ENCODE results near the gene RHOJ. TPM values are rescaled to one million over a fixed set of nuclear protein-coding genes. Genes with fewer than 3 reads are reported as not detected.

Gene RHOJ
- total RNA-seq, 1 donor from 2014 or later: 29.2 TPM

DNA sequence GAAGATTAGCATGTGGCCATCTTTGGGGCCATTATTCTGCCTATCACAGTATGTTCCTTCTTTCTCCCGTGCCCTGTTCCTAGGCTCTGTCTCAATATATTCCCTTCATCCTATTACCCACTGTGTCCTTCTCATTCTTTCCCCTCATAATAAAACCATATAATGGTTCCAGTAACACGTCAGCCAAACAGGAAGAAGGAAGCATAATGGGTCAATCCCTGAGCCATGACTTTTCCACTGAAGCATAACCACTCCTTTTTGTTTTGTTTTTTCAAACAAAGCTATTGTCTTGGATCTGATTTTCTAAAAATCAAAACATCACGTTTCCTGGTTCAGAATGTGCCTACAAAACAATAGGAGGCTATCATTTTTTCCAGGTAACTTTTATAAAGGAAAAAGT lies 21.3 kb upstream of the RHOJ start:
- Histone ChIP-seq H3K27ac (no peak overlapping the region), H3K4me3 (no peak overlapping the region), H3K36me3 (no peaks in the 10 kb centered on the region), H3K4me1 (peaks cover 17% of the 10 kb centered on the region), H3K9me3 (no peaks in the 10 kb centered on the region), H3K27me3 (ENCODE audit: low read depth) (no peaks in the 10 kb centered on the region)
- intact Hi-C loops (cut with DNase I): loop anchor here (10.0 kb wide), 1 partner anchor 92 kb away; no protein-coding TSS in a partner anchor
- TF ChIP-seq, protein P1, sequence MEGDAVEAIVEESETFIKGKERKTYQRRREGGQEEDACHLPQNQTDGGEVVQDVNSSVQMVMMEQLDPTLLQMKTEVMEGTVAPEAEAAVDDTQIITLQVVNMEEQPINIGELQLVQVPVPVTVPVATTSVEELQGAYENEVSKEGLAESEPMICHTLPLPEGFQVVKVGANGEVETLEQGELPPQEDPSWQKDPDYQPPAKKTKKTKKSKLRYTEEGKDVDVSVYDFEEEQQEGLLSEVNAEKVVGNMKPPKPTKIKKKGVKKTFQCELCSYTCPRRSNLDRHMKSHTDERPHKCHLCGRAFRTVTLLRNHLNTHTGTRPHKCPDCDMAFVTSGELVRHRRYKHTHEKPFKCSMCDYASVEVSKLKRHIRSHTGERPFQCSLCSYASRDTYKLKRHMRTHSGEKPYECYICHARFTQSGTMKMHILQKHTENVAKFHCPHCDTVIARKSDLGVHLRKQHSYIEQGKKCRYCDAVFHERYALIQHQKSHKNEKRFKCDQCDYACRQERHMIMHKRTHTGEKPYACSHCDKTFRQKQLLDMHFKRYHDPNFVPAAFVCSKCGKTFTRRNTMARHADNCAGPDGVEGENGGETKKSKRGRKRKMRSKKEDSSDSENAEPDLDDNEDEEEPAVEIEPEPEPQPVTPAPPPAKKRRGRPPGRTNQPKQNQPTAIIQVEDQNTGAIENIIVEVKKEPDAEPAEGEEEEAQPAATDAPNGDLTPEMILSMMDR (IDR thresholded peaks at IDR 0.05): no peak
- ATAC-seq: no peak
- no peak for DNase-seq

DNA sequence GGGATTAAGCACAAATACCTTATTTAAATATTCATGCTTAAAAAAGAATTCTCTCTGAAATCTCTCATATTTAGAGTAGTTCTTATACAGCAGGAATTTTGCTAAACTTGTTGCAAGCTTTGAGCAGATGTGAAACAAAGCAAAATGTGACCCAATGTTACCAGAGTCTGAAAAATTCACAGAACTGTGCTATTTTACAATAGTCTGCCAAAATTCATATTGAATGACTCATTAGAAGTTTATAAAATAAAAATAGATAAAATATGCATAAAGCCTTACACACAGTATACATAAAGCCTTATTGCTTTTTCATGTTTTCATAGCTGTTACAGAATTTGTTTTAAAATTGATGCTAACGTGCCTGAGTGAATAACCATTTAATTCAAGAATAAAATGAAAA lies 17.8 kb upstream of the RHOJ start:
- H3K36me3 ChIP-seq: no peaks in the 10 kb centered on the region
- no peaks in the 10 kb centered on the region for H3K27me3 ChIP-seq (ENCODE audit: low read depth)
- no peak for ATAC-seq
- DNase-seq: no peak
- intact Hi-C loops (cut with DNase I): loop anchor here (10.0 kb wide), 1 partner anchor 88 kb away; no protein-coding TSS in a partner anchor
- no peaks in the 10 kb centered on the region for H3K4me1 ChIP-seq
- TF ChIP-seq, protein P1 (IDR thresholded peaks at IDR 0.05): no peak
- no peaks in the 10 kb centered on the region for H3K9me3 ChIP-seq
- no peak overlapping the region for H3K27ac ChIP-seq
- no peak overlapping the region for H3K4me3 ChIP-seq

DNA sequence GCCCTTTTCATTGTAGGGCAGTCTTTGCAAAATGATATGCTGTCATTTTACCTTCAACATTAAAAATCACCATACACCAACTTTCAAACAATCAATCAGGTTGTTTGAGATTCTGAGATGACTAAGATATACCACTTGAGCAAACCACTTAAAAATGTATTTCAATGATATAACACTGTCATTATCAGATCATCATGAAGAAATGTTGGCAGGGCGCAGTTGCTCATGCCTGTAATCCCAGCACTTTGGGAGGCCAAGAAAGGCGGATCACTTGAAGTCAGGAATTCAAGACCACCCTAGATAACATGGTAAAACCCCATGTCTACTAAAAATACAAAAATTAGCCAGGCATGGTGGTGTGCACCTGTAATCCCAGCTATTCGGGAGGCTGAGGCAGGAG lies 13.0 kb upstream of the RHOJ start:
- intact Hi-C loops (cut with DNase I): no loop called here

DNA sequence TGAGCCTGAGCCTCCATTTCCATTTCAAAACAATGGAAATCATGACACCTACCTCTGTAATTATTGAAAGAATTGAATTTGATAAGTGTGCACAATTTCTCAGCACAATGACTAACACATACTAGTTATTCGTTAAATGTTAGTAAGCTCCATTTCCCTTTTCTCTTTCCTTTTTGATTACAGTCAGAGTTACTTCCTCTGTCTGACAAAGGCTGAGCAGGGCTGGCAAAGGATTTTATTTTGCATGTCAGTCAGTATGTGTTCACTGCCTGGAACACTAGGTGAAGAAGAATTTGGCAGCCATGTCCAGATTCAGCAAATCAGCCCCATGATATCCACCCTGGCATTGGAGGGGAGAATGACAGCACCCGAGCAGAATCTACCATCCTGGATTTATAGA lies 12.2 kb upstream of the RHOJ start:
- intact Hi-C loops (cut with DNase I): no loop called here
- Histone ChIP-seq H3K36me3 (no peaks in the 10 kb centered on the region), H3K4me1 (no peaks in the 10 kb centered on the region), H3K27me3 (ENCODE audit: low read depth) (no peaks in the 10 kb centered on the region), H3K4me3 (no peak overlapping the region), H3K27ac (peak overlapping the region; percentile 0), H3K9me3 (no peaks in the 10 kb centered on the region)
- DNase-seq (no peak), ATAC-seq (peak in 1 of 2 donors; percentile 40)
- TF ChIP-seq, protein P1 (IDR thresholded peaks at IDR 0.05): no peak

More for the DNA sequence above, 13.0 kb upstream of the RHOJ start:
- Histone ChIP-seq H3K9me3 (no peaks in the 10 kb centered on the region), H3K4me1 (no peaks in the 10 kb centered on the region), H3K4me3 (no peak overlapping the region), H3K27me3 (ENCODE audit: low read depth) (no peaks in the 10 kb centered on the region), H3K27ac (no peak overlapping the region), H3K36me3 (no peaks in the 10 kb centered on the region)
- ATAC-seq: no peak
- TF ChIP-seq, protein P1 (IDR thresholded peaks at IDR 0.05): no peak
- DNase-seq: no peak

DNA sequence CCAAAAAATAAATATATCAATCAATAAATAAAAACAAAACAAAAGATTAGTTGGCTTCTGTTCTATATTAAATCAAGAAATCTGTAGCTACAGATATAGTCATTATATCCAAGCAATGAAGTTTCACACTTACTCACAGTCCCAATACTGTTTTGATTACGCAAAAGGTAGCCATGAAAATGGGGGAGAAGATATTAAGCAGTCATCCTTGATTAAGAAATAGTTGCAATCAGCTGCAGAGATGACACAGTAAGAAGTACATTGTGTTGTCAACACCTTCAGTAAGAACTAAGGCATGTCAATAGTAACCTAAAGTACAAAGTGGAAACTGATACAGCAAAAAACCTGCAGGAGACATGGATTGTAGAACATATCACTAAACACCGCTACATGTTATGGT lies 11.0 kb upstream of the RHOJ start:
- DNase-seq (no peak), ATAC-seq (no peak)
- Histone ChIP-seq H3K9me3 (no peaks in the 10 kb centered on the region), H3K4me1 (no peaks in the 10 kb centered on the region), H3K4me3 (no peak overlapping the region), H3K27me3 (ENCODE audit: low read depth) (no peaks in the 10 kb centered on the region), H3K36me3 (no peaks in the 10 kb centered on the region), H3K27ac (no peak overlapping the region)
- TF ChIP-seq, protein P1 (IDR thresholded peaks at IDR 0.05): no peak
- intact Hi-C loops (cut with DNase I): no loop called here

Data from lower lobe of right lung (tissue), 2 donors.